Measurements from ENCODE around the gene PTPRM.

- TF ChIP-seq EZH2 (IDR thresholded peaks at IDR 0.05; ENCODE audit: low read length) (no peak), CTCF (optimal IDR thresholded peaks at IDR 0.05 in 1 of 3, IDR thresholded peaks at IDR 0.05 in 1 of 3, conservative IDR thresholded peaks at IDR 0.05 in 1 of 3; ENCODE audit: extremely low read depth in 1 of 3, insufficient read depth in 2 of 3, low read length in 3 of 3) (no peak)
Observed at GRCh38 chr18:8330575-8330974, 763.5 kb downstream of the PTPRM start.
